HCT116 (cell line): Measurements from ENCODE around the gene NAA25.

Experiments
- CTCF ChIP-seq, 3 experiments: fragments of 200-600 bp in 1 of 3; sonication (generic) in 1 of 3; IDR thresholded peaks in 2 of 3; conservative IDR thresholded peaks in 1 of 3; 2 replicates each; pipeline ENCODE4 v1.5.1; 2012 to 2017; ENCODE audit warnings: low read depth in 2 of 3, low read length in 2 of 3, antibody characterized with exemption in 1 of 3, borderline replicate concordance in 1 of 3, control low read depth in 1 of 3, mild to moderate bottlenecking in 1 of 3, mixed read lengths in 1 of 3, mixed run types in 1 of 3, moderate library complexity in 1 of 3; ENCODE audit not compliant: insufficient read depth in 1 of 3
- ELF1 ChIP-seq: IDR thresholded peaks from 2 replicates; pipeline ENCODE4 v1.6.1; 2012; ENCODE audit warnings: low read depth, borderline replicate concordance
- EZH2 ChIP-seq: fragments of 200-600 bp; sonication (generic); IDR thresholded peaks from 2 replicates; pipeline ENCODE4 v1.6.1; 2017; ENCODE audit warnings: antibody characterized with exemption, mixed run types
- EZH2phosphoT487 ChIP-seq: fragments of 200-600 bp; IDR thresholded peaks from 2 replicates; pipeline ENCODE4 v1.6.1; 2018; ENCODE audit warnings: antibody characterized with exemption, borderline replicate concordance
- FOSL1 ChIP-seq: IDR thresholded peaks from 2 replicates; pipeline ENCODE4 v1.6.1; 2012; ENCODE audit warnings: low read depth
- POLR2A ChIP-seq: IDR thresholded peaks from 2 replicates; pipeline ENCODE4 v1.7.0; 2011; ENCODE audit warnings: borderline replicate concordance; ENCODE audit not compliant: insufficient read depth, insufficient read length; ENCODE audit errors: extremely low read depth
- POLR2AphosphoS5 ChIP-seq: IDR thresholded peaks from 2 replicates; pipeline ENCODE4 v1.6.1; 2011; ENCODE audit warnings: mild to moderate bottlenecking, low read depth, low read length, moderate library complexity
- RAD21 ChIP-seq: IDR thresholded peaks from 2 replicates; pipeline ENCODE4 v1.6.1; 2012; ENCODE audit warnings: low read depth, mild to moderate bottlenecking
- SIN3A ChIP-seq: IDR thresholded peaks from 2 replicates; pipeline ENCODE4 v1.6.1; 2012; ENCODE audit warnings: low read depth
- ZNF274 ChIP-seq: fragments of 200-500 bp; sonication (Bioruptor generic); IDR thresholded peaks from 2 replicates; pipeline ENCODE4 v1.6.1; 2014; ENCODE audit warnings: mild to moderate bottlenecking, low read depth, low read length, inconsistent platforms

- TF ChIP-seq POLR2AphosphoS5 (no peak), FOSL1 (no peak), POLR2A (no peak), CTCF (IDR thresholded peaks at IDR 0.05 in 2 of 3, conservative IDR thresholded peaks at IDR 0.05 in 1 of 3; ENCODE audit: borderline replicate concordance in 1 of 3, insufficient read depth in 1 of 3, low read depth in 2 of 3, low read length in 2 of 3) (no peak), EZH2 (no peak), ZNF274 (no peak), RAD21 (no peak), ELF1 (no peak), SIN3A (no peak), EZH2phosphoT487 (no peak)
These were observed 24.8 kb upstream of the NAA25 start for GRCh38 chr12:112133418-112133817.
